IPS DF 4.7 (cell line): Measurements from ENCODE around the gene HIC1.

Source experiments
- DNase-seq: peaks from one replicate; pipeline ENCODE4 v3.0.0-alpha.2; 2013; ENCODE audit warnings: low spot score; ENCODE audit errors: extremely low read depth

Gene HIC1

GRCh38 chr17:2075336-2076086 is 20.6 kb downstream of the HIC1 start:
- DNase-seq = no peak

- DNase-seq = no peak
Observed at GRCh38 chr17:2076087-2076984, 21.4 kb downstream of the HIC1 start.

GRCh38 chr17:2077040-2077439 is 22.1 kb downstream of the HIC1 start:
- no peak for DNase-seq

- DNase-seq = no peak
Observed at GRCh38 chr17:2081564-2081963, 26.7 kb downstream of the HIC1 start.

- DNase-seq = no peak
Observed at GRCh38 chr17:2082003-2082781, 27.3 kb downstream of the HIC1 start.

- no peak for DNase-seq
Observed at GRCh38 chr17:2083613-2084035, 28.7 kb downstream of the HIC1 start.

- no peak for DNase-seq
Observed at GRCh38 chr17:2084036-2084765, 29.3 kb downstream of the HIC1 start.

- DNase-seq = no peak
Observed at GRCh38 chr17:2084766-2085647, 30.1 kb downstream of the HIC1 start.

GRCh38 chr17:2085648-2085949 is 30.7 kb downstream of the HIC1 start:
- no peak for DNase-seq

GRCh38 chr17:2086306-2086705 is 31.4 kb downstream of the HIC1 start:
- DNase-seq = no peak

GRCh38 chr17:2087597-2088211 is 32.8 kb downstream of the HIC1 start:
- no peak for DNase-seq

GRCh38 chr17:2089021-2089422 is 34.1 kb downstream of the HIC1 start:
- no peak for DNase-seq

GRCh38 chr17:2090210-2090641 is 35.3 kb downstream of the HIC1 start:
- no peak for DNase-seq

- DNase-seq = peak; percentile 62
Observed at GRCh38 chr17:2090804-2091534, 36.1 kb downstream of the HIC1 start.

GRCh38 chr17:2092253-2092652 is 37.4 kb downstream of the HIC1 start:
- DNase-seq = no peak

- DNase-seq = no peak
Observed at GRCh38 chr17:2093349-2093748, 38.4 kb downstream of the HIC1 start.

- no peak for DNase-seq
Observed at GRCh38 chr17:2094891-2095535, 40.1 kb downstream of the HIC1 start.

- DNase-seq = no peak
Observed at GRCh38 chr17:2095536-2095910, 40.6 kb downstream of the HIC1 start.
